ENCODE data around the gene PIK3IP1. TPM values are rescaled to one million over a fixed set of nuclear protein-coding genes. Genes with fewer than 3 reads are reported as not detected.

Gene PIK3IP1
- total and polyA plus RNA-seq, 2 experiments from 2014 or later: 10.0 to 16.1 TPM

DNA sequence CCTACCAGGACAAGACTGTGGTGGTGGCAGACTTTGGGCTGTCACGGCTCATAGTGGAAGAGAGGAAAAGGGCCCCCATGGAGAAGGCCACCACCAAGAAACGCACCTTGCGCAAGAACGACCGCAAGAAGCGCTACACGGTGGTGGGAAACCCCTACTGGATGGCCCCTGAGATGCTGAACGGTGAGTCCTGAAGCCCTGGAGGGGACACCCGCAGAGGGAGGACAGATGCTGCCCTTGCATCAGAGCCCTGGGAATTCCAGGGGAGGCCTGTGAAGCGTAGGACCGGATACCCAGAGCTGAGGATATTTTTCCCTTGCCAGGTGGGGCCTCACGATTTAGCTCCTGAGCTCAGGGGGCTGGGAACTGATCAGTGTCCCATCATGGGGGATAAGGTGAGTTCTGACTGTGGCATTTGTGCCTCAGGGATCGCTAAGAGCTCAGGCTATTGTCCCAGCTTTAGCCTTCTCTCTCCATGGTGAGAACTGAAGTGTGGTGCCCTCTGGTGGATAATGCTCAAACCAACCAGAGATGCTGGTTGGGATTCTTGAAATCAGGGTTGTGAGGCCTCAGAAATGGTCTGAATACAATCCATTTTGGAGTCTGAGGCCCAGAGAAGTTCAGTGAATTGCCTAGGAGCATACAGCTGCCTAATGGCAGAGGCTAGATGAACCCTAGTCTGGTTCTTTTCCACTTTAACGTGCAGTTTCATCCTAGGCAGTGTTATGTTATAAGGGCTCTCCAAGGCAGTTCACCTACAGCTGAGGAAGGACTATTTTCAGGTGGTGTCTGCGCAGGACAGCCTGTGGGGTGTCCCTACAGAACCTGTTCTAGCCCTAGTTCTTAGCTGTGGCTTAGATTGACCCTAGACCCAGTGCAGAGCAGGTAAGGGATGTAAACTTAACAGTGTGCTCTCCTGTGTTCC, 19.5 kb downstream of the PIK3IP1 start:
- no peaks in the 10 kb centered on the region for H3K9me3 ChIP-seq (ENCODE audit: low read depth)
- H3K4me1 ChIP-seq (ENCODE audit: insufficient read depth): no peaks in the 10 kb centered on the region
- H3K27ac ChIP-seq: no peak overlapping the region
- TF ChIP-seq EZH2phosphoT487 (IDR thresholded peaks at IDR 0.05; ENCODE audit: insufficient read depth, low read depth) (no peak), EZH2 (IDR thresholded peaks at IDR 0.05; ENCODE audit: insufficient read depth, poor library complexity, severe bottlenecking) (no peak)
- H3K27me3 ChIP-seq (replicated peaks; ENCODE audit: insufficient read depth): no peaks in the 10 kb centered on the region
- in situ Hi-C loops (cut with MboI): no loop called here
- no peaks in the 10 kb centered on the region; the same call in 1 of the 2 replicates for H4K20me1 ChIP-seq (ENCODE audit: insufficient read depth)
- no peaks in the 10 kb centered on the region for H3K9me2 ChIP-seq (ENCODE audit: insufficient read depth)
- peaks cover 8% of the 10 kb centered on the region; the same call in 1 of the 2 replicates for H3K36me3 ChIP-seq (ENCODE audit: low read depth)
- no peaks in the 10 kb centered on the region for H3F3A ChIP-seq (ENCODE audit: insufficient read depth)
- no peaks in the 10 kb centered on the region for H3K79me2 ChIP-seq (ENCODE audit: insufficient read depth)
- no peak overlapping the region for H3K9ac ChIP-seq
- no peak overlapping the region for H3K4me2 ChIP-seq (ENCODE audit: unreplicated experiment)
- 65 to 70% methylated on average over 15 of the region's 15 CpGs for WGBS, 2 experiments (ENCODE audit: low coverage in 1 of 2, low lambda C conversion rate in 2 of 2, missing lambda C conversion rate in 2 of 2)
- DNase-seq: peak; percentile 79
- no peak overlapping the region for H3K4me3 ChIP-seq
- H2AFZ ChIP-seq: no peak overlapping the region

- H3K4me1 ChIP-seq (ENCODE audit: insufficient read depth): no peaks in the 10 kb centered on the region
- no peak for TF ChIP-seq EZH2phosphoT487 (IDR thresholded peaks at IDR 0.05; ENCODE audit: insufficient read depth, low read depth)
- TF ChIP-seq EZH2 (IDR thresholded peaks at IDR 0.05; ENCODE audit: insufficient read depth, poor library complexity, severe bottlenecking): no peak
- in situ Hi-C loops (cut with MboI): no loop called here
Observed at GRCh38 chr22:31271485-31271884, 20.8 kb downstream of the PIK3IP1 start.

GRCh38 chr22:31271026-31271425, 21.3 kb downstream of the PIK3IP1 start:
- 85% methylated on average over 4 of the region's 4 CpGs for WGBS, 2 experiments (ENCODE audit: low coverage in 1 of 2, low lambda C conversion rate in 2 of 2, missing lambda C conversion rate in 2 of 2)
- TF ChIP-seq EZH2phosphoT487 (IDR thresholded peaks at IDR 0.05; ENCODE audit: insufficient read depth, low read depth) (no peak), EZH2 (IDR thresholded peaks at IDR 0.05; ENCODE audit: insufficient read depth, poor library complexity, severe bottlenecking) (no peak)
- Histone ChIP-seq H3K27ac (no peak overlapping the region), H3K9me2 (ENCODE audit: insufficient read depth) (no peaks in the 10 kb centered on the region), H4K20me1 (ENCODE audit: insufficient read depth) (no peaks in the 10 kb centered on the region; the same call in 1 of the 2 replicates), H2AFZ (no peak overlapping the region), H3K9me3 (ENCODE audit: low read depth) (no peaks in the 10 kb centered on the region), H3K4me1 (ENCODE audit: insufficient read depth) (no peaks in the 10 kb centered on the region), H3K4me2 (ENCODE audit: unreplicated experiment) (no peak overlapping the region), H3K4me3 (no peak overlapping the region), H3K36me3 (ENCODE audit: low read depth) (peaks cover 8% of the 10 kb centered on the region; the same call in 1 of the 2 replicates), H3F3A (ENCODE audit: insufficient read depth) (no peaks in the 10 kb centered on the region), H3K79me2 (ENCODE audit: insufficient read depth) (no peaks in the 10 kb centered on the region), H3K27me3 (replicated peaks; ENCODE audit: insufficient read depth) (no peaks in the 10 kb centered on the region), H3K9ac (no peak overlapping the region)
- DNase-seq: no peak
- in situ Hi-C loops (cut with MboI): no loop called here

More at GRCh38 chr22:31271485-31271884, 20.8 kb downstream of the PIK3IP1 start:
- Histone ChIP-seq H3F3A (ENCODE audit: insufficient read depth) (no peaks in the 10 kb centered on the region), H4K20me1 (ENCODE audit: insufficient read depth) (no peaks in the 10 kb centered on the region; the same call in 1 of the 2 replicates), H3K9me2 (ENCODE audit: insufficient read depth) (no peaks in the 10 kb centered on the region), H3K79me2 (ENCODE audit: insufficient read depth) (no peaks in the 10 kb centered on the region), H3K9me3 (ENCODE audit: low read depth) (no peaks in the 10 kb centered on the region), H3K9ac (no peak overlapping the region), H3K36me3 (ENCODE audit: low read depth) (peaks cover 8% of the 10 kb centered on the region; the same call in 1 of the 2 replicates), H3K27me3 (replicated peaks; ENCODE audit: insufficient read depth) (no peaks in the 10 kb centered on the region), H3K4me2 (ENCODE audit: unreplicated experiment) (no peak overlapping the region), H3K27ac (no peak overlapping the region), H2AFZ (no peak overlapping the region), H3K4me3 (no peak overlapping the region)
- 73 to 88% methylated on average over 3 of the region's 3 CpGs for WGBS, 2 experiments (ENCODE audit: low coverage in 1 of 2, low lambda C conversion rate in 2 of 2, missing lambda C conversion rate in 2 of 2)
- no peak for DNase-seq

DNA sequence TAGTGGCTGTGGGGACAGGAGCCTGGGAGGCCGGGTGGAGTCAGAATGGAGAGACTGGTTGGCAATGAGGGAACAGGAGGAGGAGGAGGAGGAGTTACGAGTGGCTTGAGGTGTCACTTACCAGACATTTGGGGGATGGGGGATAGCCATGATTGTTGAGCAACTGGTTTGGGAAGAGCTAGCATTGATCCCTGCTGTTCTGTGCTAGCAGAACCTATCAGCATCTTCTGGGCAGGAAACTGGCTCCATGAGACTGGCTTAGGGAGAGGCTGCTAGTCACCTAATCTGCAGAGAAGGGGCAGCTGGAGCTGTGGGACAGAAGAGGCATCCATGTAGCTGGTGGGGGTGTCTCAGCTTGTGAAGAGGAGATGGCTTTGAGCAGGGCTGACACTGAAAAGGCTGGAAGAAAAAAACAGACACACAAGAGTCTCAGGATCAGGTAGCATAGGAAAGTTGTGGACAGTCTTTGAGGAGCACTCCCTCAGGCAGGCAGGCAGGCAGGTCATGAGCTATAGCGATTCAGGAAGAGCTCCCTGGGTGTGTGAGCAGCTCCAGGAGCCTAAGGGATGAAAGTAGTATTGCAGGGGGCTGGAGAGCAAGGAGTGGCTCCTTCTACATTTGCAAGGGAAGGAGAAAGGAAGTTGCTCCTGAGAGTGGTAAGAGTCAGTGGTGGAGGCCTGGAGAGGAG, 22.3 kb downstream of the PIK3IP1 start:
- H2AFZ ChIP-seq: no peak overlapping the region
- no peaks in the 10 kb centered on the region for H3K9me2 ChIP-seq (ENCODE audit: insufficient read depth)
- no peaks in the 10 kb centered on the region for H3K79me2 ChIP-seq (ENCODE audit: insufficient read depth)
- no peaks in the 10 kb centered on the region for H3K4me1 ChIP-seq (ENCODE audit: insufficient read depth)
- in situ Hi-C loops (cut with MboI): no loop called here
- no peak overlapping the region for H3K4me3 ChIP-seq
- WGBS, 2 experiments (ENCODE audit: low coverage in 1 of 2, low lambda C conversion rate in 2 of 2, missing lambda C conversion rate in 2 of 2): 53 to 94% methylated on average over 2 to 3 of the region's 3 CpGs
- H4K20me1 ChIP-seq (ENCODE audit: insufficient read depth): no peaks in the 10 kb centered on the region
- H3F3A ChIP-seq (ENCODE audit: insufficient read depth): no peaks in the 10 kb centered on the region
- no peak overlapping the region for H3K4me2 ChIP-seq (ENCODE audit: unreplicated experiment)
- H3K9ac ChIP-seq: no peak overlapping the region
- H3K36me3 ChIP-seq (ENCODE audit: low read depth): peaks cover 3% of the 10 kb centered on the region; the same call in 1 of the 2 replicates
- H3K27me3 ChIP-seq (replicated peaks; ENCODE audit: insufficient read depth): no peaks in the 10 kb centered on the region
- H3K9me3 ChIP-seq (ENCODE audit: low read depth): no peaks in the 10 kb centered on the region
- DNase-seq: no peak
- TF ChIP-seq EZH2phosphoT487 (IDR thresholded peaks at IDR 0.05; ENCODE audit: insufficient read depth, low read depth) (no peak), EZH2 (IDR thresholded peaks at IDR 0.05; ENCODE audit: insufficient read depth, poor library complexity, severe bottlenecking) (no peak)
- H3K27ac ChIP-seq: no peak overlapping the region

All from GM23248 (cell line).